Panc1 (cell line): ENCODE data around the gene HYAL3. TPM values are rescaled to one million over a fixed set of nuclear protein-coding genes. Genes with fewer than 3 reads are reported as not detected.

Source experiments
- ATAC-seq: fragments of 200-7000 bp; cut with Tn5 transposase; 2 replicates; pipeline ENCODE4 v1.9.1; 2020; ENCODE audit warnings: mild to moderate bottlenecking, moderate library complexity
- BruUV-seq: library from RNA; stranded (reverse); fragments of 400-500 nt; replicated peaks from 2 replicates; lab custom pipeline; 2021; lab: Mats Ljungman, UMichigan
- CTCF ChIA-PET: fragments of 300-600 bp; sonication (Branson Sonifier 250); formaldehyde crosslinking; loops from one replicate; lab custom pipeline; 2022; ENCODE audit warnings: antibody characterized with exemption; lab: Charles Lee
- POLR2A ChIA-PET: fragments of 300-600 bp; sonication (Branson Sonifier 250); formaldehyde crosslinking; loops from one replicate; lab custom pipeline; 2022; ENCODE audit warnings: antibody characterized with exemption; lab: Charles Lee
- DNase-seq: peaks from one replicate; pipeline ENCODE4 v3.0.0-alpha.2; 2010; ENCODE audit warnings: low read depth, low spot score
- H3K27ac ChIP-seq: 2 replicates; pipeline ENCODE4 v1.5.1; 2011; ENCODE audit warnings: mild to moderate bottlenecking, low read length, inconsistent platforms
- H3K27me3 ChIP-seq: fragments of 200-500 bp; sonication (Bioruptor generic); 2 replicates; pipeline ENCODE4 v1.6.0; 2014; ENCODE audit warnings: low read length, inconsistent platforms; ENCODE audit not compliant: control insufficient read depth, insufficient read depth
- H3K36me3 ChIP-seq: fragments of 200-500 bp; sonication (Bioruptor generic); 2 replicates; pipeline ENCODE4 v1.5.1; 2014; ENCODE audit warnings: inconsistent platforms, mild to moderate bottlenecking, low read length, moderate library complexity; ENCODE audit not compliant: control insufficient read depth, insufficient read depth
- H3K4me1 ChIP-seq: 2 replicates; pipeline ENCODE4 v1.5.1; 2011; ENCODE audit warnings: inconsistent platforms, mild to moderate bottlenecking, low read length, moderate library complexity; ENCODE audit not compliant: control insufficient read depth, insufficient read depth
- H3K4me3 ChIP-seq, 2 experiments: 2 replicates each; pipeline ENCODE4 v1.5.1; 2011 to 2012; ENCODE audit warnings: low read depth in 2 of 2, low read length in 2 of 2, mild to moderate bottlenecking in 2 of 2, inconsistent platforms in 1 of 2, moderate library complexity in 1 of 2
- H3K9me3 ChIP-seq: fragments of 200-500 bp; sonication (Bioruptor generic); 2 replicates; pipeline ENCODE4 v1.5.1; 2014; ENCODE audit warnings: low read depth, mild to moderate bottlenecking, inconsistent platforms, low read length, moderate library complexity; ENCODE audit not compliant: control insufficient read depth, insufficient read depth
- POLR2AphosphoS5 ChIP-seq: IDR thresholded peaks from 2 replicates; pipeline ENCODE4 v1.6.1; 2012; ENCODE audit warnings: mild to moderate bottlenecking, low read depth, low read length, moderate library complexity
- SIN3A ChIP-seq: IDR thresholded peaks from 2 replicates; pipeline ENCODE4 v1.6.1; 2012; ENCODE audit warnings: low read depth, mild to moderate bottlenecking, low read length, moderate library complexity, borderline replicate concordance; ENCODE audit not compliant: insufficient read depth
- TCF7L2 ChIP-seq: IDR thresholded peaks from 2 replicates; pipeline ENCODE4 v1.6.1; 2011; ENCODE audit warnings: mild to moderate bottlenecking, low read depth, low read length, inconsistent platforms
- in situ Hi-C: cut with HindIII; loops from 2 replicates; pipeline ENCODE4 v1.10.0; 2016; ENCODE audit warnings: low sequenced_read_pairs, low pct_unique_long_range_greater_than_20kb
- intact Hi-C: fragments of 100-400 bp; cut with micrococcal nuclease; formaldehyde crosslinking; loops from one replicate; pipeline ENCODE4 v1.10.0; 2022; ENCODE audit not compliant: unreplicated experiment
- total RNA-seq: library from RNA; stranded (reverse); gene quantifications from one replicate; pipeline ENCODE4 v1.2.1, GENCODE V29; 2021; ENCODE audit not compliant: unreplicated experiment
- TF ChIP-seq, protein P1 (sequence below), 2 experiments: IDR thresholded peaks; 2 replicates each; pipeline ENCODE4 v1.6.1; 2011 to 2012; ENCODE audit warnings: low read depth in 2 of 2, control low read depth in 1 of 2, low read length in 1 of 2, mild to moderate bottlenecking in 1 of 2, moderate library complexity in 1 of 2; ENCODE audit not compliant: insufficient read depth in 1 of 2
- TF ChIP-seq, protein P2 (sequence below): fragments of 450-650 bp; IDR thresholded peaks from 2 replicates; pipeline ENCODE4 v1.5.1; 2017; ENCODE audit warnings: mild to moderate bottlenecking

Gene HYAL3
- total RNA-seq, 1 experiment from 2014 or later, result 3.9 TPM

DNA sequence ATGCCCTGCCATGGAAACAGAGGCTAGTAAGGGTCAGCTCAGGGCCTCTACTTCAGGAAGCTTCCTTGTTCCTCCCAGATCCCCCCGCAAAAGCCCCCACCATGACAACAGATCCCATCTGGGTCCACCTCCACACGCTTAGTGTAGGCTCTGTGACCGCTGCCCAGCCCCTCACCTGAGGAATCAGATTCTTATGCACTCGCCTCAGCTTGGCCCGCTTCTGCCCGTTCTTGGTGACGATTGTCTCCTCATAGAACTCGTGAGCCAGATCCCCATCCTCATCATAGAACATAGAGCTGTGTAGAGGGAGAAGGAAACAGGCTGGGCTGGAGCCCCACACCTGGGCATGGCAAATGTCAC lies 27.0 kb upstream of the HYAL3 start:
- ATAC-seq (no peak), DNase-seq (no peak)
- ChIA-PET POLR2A (no interaction called here), CTCF (no interaction called here)
- BruUV-seq, result no TSS peak
- peaks cover 11% of the 10 kb centered on the region for H3K36me3 ChIP-seq
- H3K27ac ChIP-seq, result no peak overlapping the region
- H3K9me3 ChIP-seq, result no peaks in the 10 kb centered on the region
- no peaks in the 10 kb centered on the region for H3K27me3 ChIP-seq
- intact Hi-C loops (no loop called here), in situ Hi-C loops (no loop called here)
- TF ChIP-seq TCF7L2 (no peak), SIN3A (no peak)
- H3K4me3 ChIP-seq, result no peak overlapping the region
- peaks cover 27% of the 10 kb centered on the region for H3K4me1 ChIP-seq

- intact Hi-C loops, result no loop called here
- TF ChIP-seq, protein P1, sequence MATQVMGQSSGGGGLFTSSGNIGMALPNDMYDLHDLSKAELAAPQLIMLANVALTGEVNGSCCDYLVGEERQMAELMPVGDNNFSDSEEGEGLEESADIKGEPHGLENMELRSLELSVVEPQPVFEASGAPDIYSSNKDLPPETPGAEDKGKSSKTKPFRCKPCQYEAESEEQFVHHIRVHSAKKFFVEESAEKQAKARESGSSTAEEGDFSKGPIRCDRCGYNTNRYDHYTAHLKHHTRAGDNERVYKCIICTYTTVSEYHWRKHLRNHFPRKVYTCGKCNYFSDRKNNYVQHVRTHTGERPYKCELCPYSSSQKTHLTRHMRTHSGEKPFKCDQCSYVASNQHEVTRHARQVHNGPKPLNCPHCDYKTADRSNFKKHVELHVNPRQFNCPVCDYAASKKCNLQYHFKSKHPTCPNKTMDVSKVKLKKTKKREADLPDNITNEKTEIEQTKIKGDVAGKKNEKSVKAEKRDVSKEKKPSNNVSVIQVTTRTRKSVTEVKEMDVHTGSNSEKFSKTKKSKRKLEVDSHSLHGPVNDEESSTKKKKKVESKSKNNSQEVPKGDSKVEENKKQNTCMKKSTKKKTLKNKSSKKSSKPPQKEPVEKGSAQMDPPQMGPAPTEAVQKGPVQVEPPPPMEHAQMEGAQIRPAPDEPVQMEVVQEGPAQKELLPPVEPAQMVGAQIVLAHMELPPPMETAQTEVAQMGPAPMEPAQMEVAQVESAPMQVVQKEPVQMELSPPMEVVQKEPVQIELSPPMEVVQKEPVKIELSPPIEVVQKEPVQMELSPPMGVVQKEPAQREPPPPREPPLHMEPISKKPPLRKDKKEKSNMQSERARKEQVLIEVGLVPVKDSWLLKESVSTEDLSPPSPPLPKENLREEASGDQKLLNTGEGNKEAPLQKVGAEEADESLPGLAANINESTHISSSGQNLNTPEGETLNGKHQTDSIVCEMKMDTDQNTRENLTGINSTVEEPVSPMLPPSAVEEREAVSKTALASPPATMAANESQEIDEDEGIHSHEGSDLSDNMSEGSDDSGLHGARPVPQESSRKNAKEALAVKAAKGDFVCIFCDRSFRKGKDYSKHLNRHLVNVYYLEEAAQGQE (IDR thresholded peaks at IDR 0.05; ENCODE audit: insufficient read depth in 1 of 2, low read depth in 2 of 2, low read length in 1 of 2), result no peak
- TF ChIP-seq TCF7L2 (no peak), POLR2AphosphoS5 (no peak), SIN3A (no peak)
- TF ChIP-seq, protein P2, sequence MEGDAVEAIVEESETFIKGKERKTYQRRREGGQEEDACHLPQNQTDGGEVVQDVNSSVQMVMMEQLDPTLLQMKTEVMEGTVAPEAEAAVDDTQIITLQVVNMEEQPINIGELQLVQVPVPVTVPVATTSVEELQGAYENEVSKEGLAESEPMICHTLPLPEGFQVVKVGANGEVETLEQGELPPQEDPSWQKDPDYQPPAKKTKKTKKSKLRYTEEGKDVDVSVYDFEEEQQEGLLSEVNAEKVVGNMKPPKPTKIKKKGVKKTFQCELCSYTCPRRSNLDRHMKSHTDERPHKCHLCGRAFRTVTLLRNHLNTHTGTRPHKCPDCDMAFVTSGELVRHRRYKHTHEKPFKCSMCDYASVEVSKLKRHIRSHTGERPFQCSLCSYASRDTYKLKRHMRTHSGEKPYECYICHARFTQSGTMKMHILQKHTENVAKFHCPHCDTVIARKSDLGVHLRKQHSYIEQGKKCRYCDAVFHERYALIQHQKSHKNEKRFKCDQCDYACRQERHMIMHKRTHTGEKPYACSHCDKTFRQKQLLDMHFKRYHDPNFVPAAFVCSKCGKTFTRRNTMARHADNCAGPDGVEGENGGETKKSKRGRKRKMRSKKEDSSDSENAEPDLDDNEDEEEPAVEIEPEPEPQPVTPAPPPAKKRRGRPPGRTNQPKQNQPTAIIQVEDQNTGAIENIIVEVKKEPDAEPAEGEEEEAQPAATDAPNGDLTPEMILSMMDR, result no peak
- H3K27me3 ChIP-seq, result no peaks in the 10 kb centered on the region
- H3K27ac ChIP-seq, result no peak overlapping the region
- ChIA-PET POLR2A (no interaction called here), CTCF (no interaction called here)
- no peak overlapping the region for H3K4me3 ChIP-seq
- H3K9me3 ChIP-seq, result no peaks in the 10 kb centered on the region
- peaks cover 8% of the 10 kb centered on the region for H3K36me3 ChIP-seq
- no TSS peak for BruUV-seq
- no peak for ATAC-seq
- H3K4me1 ChIP-seq, result peaks cover 27% of the 10 kb centered on the region
- in situ Hi-C loops, result no loop called here
- DNase-seq, result no peak
These were observed 26.4 kb upstream of the HYAL3 start for GRCh38 chr3:50325497-50326181.

DNA sequence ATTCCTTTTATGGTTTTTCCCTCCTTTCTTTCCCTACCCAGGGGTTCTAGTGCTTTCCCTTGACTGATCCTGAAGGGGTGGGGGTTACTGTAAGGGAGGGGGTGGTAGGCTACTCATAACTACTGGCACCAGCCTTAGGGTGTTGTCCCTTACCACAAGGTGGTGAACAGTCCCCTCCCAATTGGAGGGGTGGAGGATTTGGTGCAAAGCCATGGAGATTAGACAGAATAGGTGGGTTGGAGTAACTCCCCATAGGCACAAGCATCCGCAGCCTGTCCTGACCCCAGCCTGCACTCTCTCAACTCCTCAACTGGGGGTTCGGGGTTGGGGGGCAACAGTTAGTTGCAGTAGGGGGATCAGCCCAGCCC lies 25.9 kb upstream of the HYAL3 start:
- in situ Hi-C loops, result no loop called here
- H3K4me1 ChIP-seq, result peaks cover 31% of the 10 kb centered on the region
- TF ChIP-seq, protein P1 (IDR thresholded peaks at IDR 0.05; ENCODE audit: insufficient read depth in 1 of 2, low read depth in 2 of 2, low read length in 1 of 2), result no peak
- TF ChIP-seq TCF7L2, result no peak
- TF ChIP-seq, protein P2, result no peak
- no peak for TF ChIP-seq SIN3A
- TF ChIP-seq POLR2AphosphoS5, result no peak

More for the DNA sequence above, 25.9 kb upstream of the HYAL3 start:
- H3K36me3 ChIP-seq, result peaks cover 5% of the 10 kb centered on the region; the same call in 1 of the 2 replicates
- H3K27ac ChIP-seq, result no peak overlapping the region
- intact Hi-C loops, result no loop called here
- ChIA-PET CTCF (interaction anchor here (0.6 to 1.1 kb wide), 3 partner anchors 26 to 191 kb away, joined by 3 to 4 read pairs (median 3); partner anchors contain the start of genes HYAL3 and NAA80), POLR2A (no interaction called here)
- no peak overlapping the region for H3K4me3 ChIP-seq
- no peaks in the 10 kb centered on the region for H3K9me3 ChIP-seq
- no TSS peak for BruUV-seq
- DNase-seq (no peak), ATAC-seq (no peak)
- H3K27me3 ChIP-seq, result no peaks in the 10 kb centered on the region
